GM18505 (cell line): ENCODE results near the gene ROBO1.

Experiments
- ATAC-seq: cut with Tn5 transposase; IDR thresholded peaks from one replicate; pipeline ENCODE4 v1.9.1; 2021; ENCODE audit not compliant: unreplicated experiment
- POLR2A ChIP-seq: IDR thresholded peaks from 4 replicates; pipeline ENCODE4 v1.6.1; 2011; ENCODE audit warnings: borderline replicate concordance; ENCODE audit not compliant: insufficient read depth, insufficient read length; ENCODE audit errors: extremely low read depth

The ROBO1 gene

GRCh38 chr3:78604341-78604740, 1163.5 kb downstream of the ROBO1 start:
- no peak for ATAC-seq
- no peak for TF ChIP-seq POLR2A

- no peak for ATAC-seq
- TF ChIP-seq POLR2A, result no peak
These were observed 1166.5 kb downstream of the ROBO1 start for GRCh38 chr3:78601249-78601648.

- no peak for TF ChIP-seq POLR2A
- ATAC-seq, result no peak
These were observed 1178.0 kb downstream of the ROBO1 start for GRCh38 chr3:78589778-78590177.

GRCh38 chr3:78588906-78589621, 1178.7 kb downstream of the ROBO1 start:
- no peak for TF ChIP-seq POLR2A
- no peak for ATAC-seq

GRCh38 chr3:78580681-78581080, 1187.1 kb downstream of the ROBO1 start:
- no peak for TF ChIP-seq POLR2A
- ATAC-seq, result no peak

GRCh38 chr3:78571486-78571885, 1196.3 kb downstream of the ROBO1 start:
- no peak for TF ChIP-seq POLR2A
- no peak for ATAC-seq

- TF ChIP-seq POLR2A, result no peak
- ATAC-seq, result no peak
These were observed 1197.3 kb downstream of the ROBO1 start for GRCh38 chr3:78570496-78570895.

GRCh38 chr3:78569804-78570203, 1198.0 kb downstream of the ROBO1 start:
- ATAC-seq, result no peak

GRCh38 chr3:78565712-78566111, 1202.1 kb downstream of the ROBO1 start:
- no peak for ATAC-seq
- no peak for TF ChIP-seq POLR2A

More at GRCh38 chr3:78569804-78570203, 1198.0 kb downstream of the ROBO1 start:
- TF ChIP-seq POLR2A, result no peak

GRCh38 chr3:78562328-78562727, 1205.5 kb downstream of the ROBO1 start:
- no peak for TF ChIP-seq POLR2A
- no peak for ATAC-seq
